Dedifferentiated amniotic fluid mesenchymal stem cell (primary cell): ENCODE measurements around the gene ASB1.
"Not testable (repeated sequence)": the region's sequence is repeated elsewhere in the genome, so short reads cannot be mapped to it uniquely, and the experiment has no call there.

ENCODE experiments used
- DNase-seq: peaks from one replicate; pipeline ENCODE4 v3.0.0-alpha.2; 2016; ENCODE audit errors: extremely low spot score

Gene ASB1

DNA sequence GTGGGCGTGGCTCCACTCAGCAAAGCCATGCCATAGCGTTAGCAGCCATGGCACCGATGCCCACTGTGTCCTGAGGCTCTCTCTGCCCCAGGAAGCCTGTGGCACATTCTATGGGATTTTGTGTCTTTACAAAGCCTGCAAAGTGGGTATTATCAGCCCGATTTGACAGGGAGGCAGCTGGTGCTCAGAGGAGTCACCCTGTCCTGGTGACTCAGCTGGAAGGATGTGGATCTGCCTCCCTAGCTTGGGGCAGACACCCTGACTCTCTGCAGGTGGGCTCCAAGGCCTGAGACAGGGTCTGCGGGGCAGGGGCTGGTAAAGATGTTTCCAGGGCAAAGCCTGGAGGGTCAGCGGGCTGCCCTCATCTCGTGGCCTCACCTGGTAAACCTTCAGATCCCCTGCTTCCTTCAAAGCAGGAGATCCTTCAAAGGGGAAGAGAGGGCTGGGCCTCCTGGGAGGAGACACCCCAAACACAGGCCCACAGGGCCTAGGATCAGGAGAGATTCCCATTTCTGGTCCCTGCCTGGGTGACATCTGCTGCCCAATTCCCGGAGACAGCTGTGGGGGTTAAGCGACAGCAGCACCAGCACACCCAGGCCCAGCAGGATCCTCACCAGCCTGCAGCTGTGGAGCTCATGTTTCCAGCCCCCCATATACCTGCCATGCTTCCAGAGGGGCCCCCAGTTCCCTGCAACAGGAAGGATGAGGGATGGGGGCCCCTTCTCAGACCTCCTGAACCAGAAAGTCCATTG, 3.0 kb upstream of the ASB1 start:
- DNase-seq = no peak

- DNase-seq = no peak
Observed at GRCh38 chr2:238424313-238424700, 2.4 kb upstream of the ASB1 start.

- DNase-seq = no peak
Observed at GRCh38 chr2:238425505-238425978, 1.2 kb upstream of the ASB1 start.

- DNase-seq = peak; percentile 15
Observed at GRCh38 chr2:238425979-238426567, 654 bp upstream of the ASB1 start.

DNA sequence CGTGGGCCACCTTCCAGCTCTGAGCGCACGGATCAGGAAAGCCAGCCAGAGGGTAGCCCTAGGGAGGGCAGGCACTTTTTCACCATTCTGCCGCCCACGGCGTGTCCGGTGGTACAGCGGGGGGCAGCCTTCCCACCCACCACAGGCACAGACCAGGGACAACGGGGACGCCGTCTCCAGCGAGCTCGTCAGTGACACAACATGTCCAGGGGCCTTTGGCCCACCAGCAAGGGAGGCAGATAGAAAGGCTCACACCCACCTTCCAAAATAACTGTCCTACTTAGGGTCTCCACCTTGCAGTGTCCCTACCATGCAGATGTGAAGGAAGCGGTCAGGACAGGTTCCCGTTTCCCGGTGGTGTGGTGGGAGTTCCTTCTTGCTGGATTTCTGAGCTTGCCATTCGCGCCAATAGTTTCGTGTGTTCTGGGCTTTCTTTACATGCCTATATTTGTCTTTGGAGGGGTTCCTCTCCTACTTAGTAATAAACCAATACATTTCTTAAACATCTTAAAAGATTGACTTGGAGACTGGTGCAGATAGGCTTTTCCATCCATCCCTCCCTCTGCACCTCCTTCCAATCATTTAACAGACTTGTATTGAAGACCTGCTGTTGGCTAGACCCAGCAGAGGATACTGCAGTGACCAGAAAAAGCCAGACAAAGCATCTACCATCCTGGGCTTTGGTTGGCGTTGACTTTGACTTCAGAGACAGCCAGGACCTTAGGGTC, 872 bp downstream of the ASB1 start:
- DNase-seq = no peak

DNA sequence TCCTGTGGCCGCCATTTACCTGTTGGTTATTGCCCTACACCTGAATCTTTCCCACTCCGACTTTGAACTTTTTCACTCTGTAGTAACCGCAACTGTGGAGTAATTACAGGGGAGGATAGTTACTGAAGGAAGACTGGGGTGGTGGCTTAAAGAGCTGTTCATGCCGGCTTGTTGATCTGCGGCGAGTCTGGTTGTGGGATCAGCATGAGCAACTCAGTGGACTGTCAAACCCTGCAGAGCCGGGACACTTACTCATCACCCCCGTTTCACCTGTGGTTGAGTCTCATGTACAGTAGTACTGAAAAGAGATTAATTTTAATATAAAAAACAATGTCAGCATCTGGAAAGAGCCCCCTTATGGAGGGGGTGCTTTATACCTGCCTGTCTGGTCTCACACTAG, 2.1 kb downstream of the ASB1 start:
- DNase-seq = no peak

GRCh38 chr2:238430781-238431180, 4.1 kb downstream of the ASB1 start:
- DNase-seq = no peak

DNA sequence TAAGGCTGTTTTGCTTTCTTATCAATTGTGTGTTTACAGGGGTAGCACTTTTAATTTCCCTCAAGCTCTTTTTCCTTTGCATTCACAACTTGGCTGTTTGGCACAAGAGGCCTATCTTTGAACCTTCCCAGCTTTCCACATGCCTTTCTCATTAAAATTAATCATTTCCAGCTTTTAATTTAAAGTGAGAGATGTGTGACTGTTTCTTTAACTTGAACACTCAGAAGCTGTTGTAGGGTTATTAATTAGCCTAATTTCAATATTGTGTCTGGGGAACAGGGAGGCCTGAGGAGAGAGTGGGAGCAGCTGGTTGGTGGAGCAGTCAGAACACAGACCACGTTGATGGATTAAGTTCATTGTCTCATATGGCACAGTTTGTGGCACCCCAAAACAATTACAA, 4.7 kb downstream of the ASB1 start:
- DNase-seq = no peak

GRCh38 chr2:238433300-238433915, 6.7 kb downstream of the ASB1 start:
- DNase-seq = no peak

GRCh38 chr2:238433941-238434845, 7.5 kb downstream of the ASB1 start:
- DNase-seq = peak; percentile 92

- DNase-seq = no peak
Observed at GRCh38 chr2:238434846-238435751, 8.4 kb downstream of the ASB1 start.

DNA sequence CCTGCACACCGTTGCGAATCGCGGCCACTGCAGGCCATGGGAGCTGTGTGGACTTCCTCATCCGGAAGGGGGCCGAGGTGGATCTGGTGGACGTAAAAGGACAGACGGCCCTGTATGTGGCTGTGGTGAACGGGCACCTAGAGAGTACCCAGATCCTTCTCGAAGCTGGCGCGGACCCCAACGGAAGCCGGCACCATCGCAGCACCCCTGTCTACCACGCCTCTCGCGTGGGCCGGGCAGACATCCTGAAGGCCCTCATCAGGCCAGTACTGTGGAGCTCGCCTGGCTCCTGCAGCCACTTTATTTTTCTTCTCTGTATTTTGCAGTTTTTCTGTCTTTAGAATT, 9.0 kb downstream of the ASB1 start:
- no peak for DNase-seq

DNA sequence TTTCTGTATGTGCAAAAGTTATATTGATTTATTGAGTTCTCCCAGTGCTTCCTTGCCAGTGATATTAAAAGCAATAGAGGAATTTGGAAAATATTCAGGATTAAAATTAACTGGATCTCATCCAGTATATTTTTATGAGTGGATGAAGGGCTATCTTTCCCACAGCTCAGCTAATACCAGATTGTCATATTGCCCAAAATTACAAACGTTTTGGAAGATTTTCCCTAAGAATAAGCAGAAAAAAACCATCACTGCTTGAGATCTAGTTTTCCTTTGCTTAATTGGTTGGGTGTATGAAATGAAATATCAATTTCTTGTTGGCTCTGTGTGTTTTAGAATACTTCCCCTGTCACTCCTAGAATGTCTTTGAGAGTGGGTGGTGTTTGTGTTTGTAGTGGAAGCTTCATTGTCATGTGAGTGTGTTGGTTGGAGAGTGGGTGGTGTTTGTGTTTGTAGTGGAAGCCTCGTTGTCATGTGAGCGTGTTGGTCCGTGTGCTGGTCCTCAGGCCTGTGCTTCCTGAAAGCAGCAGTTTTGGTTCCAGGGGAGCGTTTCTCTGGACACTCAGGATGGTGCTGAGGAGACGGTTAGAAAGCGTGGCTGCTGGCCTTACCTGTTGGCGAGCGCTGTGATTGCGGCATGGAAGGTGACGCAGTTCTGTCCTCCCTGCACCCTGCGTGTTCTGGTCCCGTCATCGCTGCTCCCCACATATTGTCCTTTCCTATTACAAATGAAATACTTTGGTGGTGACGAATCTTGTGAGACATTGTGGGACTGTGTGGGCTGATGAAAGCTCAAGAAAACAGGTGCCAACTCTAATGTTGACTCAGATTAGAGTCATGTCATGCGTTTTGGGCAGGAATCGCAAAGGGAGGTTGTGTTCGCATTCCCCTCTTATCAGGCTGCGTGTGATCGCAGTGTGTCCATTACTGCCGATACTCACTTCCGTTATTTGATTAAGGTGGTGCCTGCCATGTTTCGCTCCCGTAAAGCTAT, 12.4 kb downstream of the ASB1 start:
- DNase-seq = peak; percentile 90

DNA sequence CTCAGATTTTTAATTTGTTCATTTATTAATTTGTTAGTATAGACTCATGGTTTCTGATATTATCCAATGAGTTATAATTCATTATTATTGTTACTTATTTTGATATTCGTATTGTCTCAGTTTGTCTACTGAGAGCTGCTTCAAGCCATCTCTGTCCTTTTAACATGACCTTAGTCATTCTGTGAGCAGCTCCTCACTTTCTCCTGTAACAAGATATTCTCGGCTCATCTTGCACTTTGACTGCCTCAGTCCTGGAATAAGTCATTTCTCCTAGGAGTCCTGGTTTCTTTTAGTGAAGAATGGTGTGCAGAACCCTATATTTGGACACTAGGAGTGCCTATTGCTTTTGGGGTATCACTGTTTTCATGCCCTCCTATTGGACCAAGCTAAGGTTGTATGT, 13.2 kb downstream of the ASB1 start:
- no peak for DNase-seq

GRCh38 chr2:238440331-238440730, 13.6 kb downstream of the ASB1 start:
- DNase-seq = no peak

- no peak for DNase-seq
Observed at GRCh38 chr2:238440767-238441166, 14.0 kb downstream of the ASB1 start.

GRCh38 chr2:238441262-238442114, 14.8 kb downstream of the ASB1 start:
- DNase-seq = no peak

GRCh38 chr2:238442257-238442656, 15.5 kb downstream of the ASB1 start:
- DNase-seq = not testable (repeated sequence)
